T-helper 9 cell (primary cell): Measurements from ENCODE around the gene HDGFL2.
"Not testable (repeated sequence)": the region's sequence is repeated elsewhere in the genome, so short reads cannot be mapped to it uniquely, and the experiment has no call there.

Experiments
- DNase-seq: peaks from one replicate; pipeline ENCODE4 v3.0.0-alpha.2; 2020

Gene HDGFL2

GRCh38 chr19:4516939-4517300 is 44.8 kb downstream of the HDGFL2 start:
- no peak for DNase-seq

DNA sequence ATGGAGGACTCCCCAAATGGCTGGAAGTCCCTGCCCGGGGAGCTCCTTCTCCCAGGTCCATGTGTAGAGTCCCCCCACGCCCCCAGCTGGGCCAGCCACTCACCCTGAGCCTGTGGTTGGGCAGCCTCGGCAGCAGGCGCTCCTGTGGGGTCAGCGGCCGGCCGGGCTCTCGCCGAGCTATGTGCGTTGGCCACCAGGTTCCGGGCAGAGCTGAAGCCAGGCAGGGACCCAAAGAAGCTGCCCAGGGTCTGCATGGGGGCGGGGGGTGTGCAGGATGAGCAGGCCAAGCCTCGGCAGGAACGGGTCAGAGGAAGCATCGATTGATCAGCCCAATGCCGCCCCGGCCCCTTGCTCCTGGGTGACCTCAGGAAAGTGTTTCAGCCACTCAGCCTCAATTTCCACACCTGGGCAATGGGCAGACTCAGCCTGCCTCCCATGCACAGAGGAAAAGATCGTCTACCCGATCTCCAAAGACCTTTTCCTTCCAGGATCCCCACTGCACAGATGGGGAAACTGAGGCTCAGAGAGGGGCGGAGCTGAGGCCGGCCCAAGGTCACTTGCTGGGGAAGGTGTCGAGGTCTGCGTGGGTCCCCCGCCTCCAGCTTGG is 45.5 kb downstream of the HDGFL2 start:
- DNase-seq: no peak

- DNase-seq: no peak
These were observed 46.5 kb downstream of the HDGFL2 start, which contains the start of gene PLIN4 for GRCh38 chr19:4518345-4519171. Gene PLIN4, minus strand, starts transcription at chr19:4518486. Its CDS starts 214 bp downstream, at chr19:4518272.

GRCh38 chr19:4519172-4519496 is 47.0 kb downstream of the HDGFL2 start:
- DNase-seq: no peak

DNA sequence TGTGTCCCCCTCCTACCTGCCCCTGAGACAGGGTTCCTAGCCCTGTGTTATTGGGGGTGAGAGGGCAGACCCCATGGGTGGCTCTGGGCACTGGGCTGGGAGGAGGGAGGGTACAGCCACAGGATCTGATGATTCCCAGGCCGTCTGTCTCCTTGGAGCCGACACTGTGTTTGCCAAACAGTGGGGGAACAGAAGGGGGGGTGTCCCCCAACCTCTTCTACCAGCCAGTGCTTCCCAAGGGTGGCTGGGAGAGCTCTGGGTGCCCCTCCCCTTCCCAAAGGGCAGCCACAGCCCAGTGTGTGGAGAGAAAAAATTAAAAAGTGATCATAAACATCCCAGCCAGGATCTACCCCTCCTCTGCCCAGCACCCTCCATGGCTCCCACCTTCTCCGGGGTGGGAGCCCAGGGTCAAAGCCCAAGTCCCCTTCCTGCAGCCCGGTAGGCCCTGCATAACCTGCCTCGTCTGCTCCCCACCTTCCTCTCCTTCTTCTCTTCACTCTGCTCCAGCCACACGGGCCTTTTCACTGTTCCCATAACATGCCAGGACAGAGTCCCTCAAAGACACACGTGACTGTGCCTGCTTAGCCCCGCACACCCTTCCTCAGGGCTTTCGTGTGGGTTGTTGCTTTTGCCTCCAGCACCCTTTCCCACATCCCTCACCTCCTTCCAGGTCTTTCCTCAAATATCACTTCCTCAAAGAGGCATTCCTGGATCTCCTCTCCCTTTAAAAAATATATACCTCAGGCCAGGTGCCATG is 47.6 kb downstream of the HDGFL2 start:
- no peak for DNase-seq

DNA sequence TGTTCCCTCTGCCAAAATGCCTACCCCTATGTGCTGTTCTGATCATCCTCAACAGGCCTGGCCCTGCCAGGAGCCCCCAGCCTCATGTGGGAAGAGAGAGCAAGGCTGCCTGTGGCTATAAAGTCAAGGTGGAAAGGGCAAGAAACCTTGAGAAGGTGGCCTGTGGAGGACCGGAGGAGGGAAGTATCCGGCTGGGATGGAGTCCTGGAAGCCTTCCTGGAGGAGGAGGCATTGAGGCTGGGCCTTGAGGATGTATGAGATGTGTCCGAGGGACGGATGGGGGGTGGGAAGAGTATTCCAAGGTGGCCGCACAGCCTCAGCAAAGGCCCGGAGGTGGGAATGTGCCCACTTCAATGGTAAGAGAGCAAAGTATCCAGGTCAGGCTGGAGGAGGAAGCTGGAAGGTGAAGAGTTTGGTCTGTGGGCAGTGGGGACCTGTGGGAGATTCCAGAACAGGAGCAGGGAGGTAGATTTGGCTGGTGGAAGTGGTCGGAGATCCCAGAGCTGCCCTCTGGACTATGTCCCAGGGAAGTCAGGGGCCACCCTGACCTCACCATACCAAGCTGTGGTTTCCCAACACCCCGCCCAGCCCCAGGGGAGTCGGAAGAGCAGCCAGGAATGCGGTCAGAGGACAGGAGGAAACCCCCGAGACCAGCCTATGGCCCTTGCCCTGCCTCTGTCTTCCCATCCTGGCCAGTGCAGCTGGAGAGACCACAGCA is 49.2 kb downstream of the HDGFL2 start:
- no peak for DNase-seq

- no peak for DNase-seq
These were observed 49.8 kb downstream of the HDGFL2 start for GRCh38 chr19:4521888-4522242.

DNA sequence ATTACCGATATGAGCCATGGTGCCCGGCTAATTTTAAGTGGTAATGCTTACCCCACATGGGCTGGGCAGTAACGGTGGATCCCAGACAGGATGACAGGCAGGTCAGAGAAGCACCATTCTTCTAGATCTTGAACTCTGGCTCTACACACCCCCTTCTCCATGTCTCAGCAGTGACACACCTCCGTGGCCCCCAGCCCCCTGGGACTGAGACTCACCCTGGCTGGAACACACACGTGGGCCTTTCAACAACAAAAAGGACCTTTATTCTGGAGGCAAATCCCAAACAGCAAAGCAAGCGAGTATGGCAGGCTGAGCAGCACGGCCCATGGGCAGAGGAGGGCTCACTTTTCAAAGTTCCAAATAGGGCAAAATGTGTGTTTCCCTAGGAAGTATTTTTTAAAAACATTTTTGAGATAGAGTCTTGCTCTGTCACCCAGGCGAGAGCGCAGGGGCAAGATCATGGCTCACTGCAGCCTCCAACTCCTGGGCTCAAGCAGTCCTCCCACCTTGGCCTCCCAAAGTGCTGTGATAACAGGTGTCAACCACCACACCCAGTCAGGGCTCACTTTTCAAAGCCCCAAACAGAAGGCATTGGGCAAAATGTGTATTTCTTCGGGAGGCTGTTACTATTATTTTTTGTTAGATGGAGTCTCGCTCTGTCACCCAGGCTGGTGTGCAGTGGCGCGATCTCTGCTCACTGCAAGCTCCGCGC is 50.4 kb downstream of the HDGFL2 start:
- DNase-seq: no peak

DNA sequence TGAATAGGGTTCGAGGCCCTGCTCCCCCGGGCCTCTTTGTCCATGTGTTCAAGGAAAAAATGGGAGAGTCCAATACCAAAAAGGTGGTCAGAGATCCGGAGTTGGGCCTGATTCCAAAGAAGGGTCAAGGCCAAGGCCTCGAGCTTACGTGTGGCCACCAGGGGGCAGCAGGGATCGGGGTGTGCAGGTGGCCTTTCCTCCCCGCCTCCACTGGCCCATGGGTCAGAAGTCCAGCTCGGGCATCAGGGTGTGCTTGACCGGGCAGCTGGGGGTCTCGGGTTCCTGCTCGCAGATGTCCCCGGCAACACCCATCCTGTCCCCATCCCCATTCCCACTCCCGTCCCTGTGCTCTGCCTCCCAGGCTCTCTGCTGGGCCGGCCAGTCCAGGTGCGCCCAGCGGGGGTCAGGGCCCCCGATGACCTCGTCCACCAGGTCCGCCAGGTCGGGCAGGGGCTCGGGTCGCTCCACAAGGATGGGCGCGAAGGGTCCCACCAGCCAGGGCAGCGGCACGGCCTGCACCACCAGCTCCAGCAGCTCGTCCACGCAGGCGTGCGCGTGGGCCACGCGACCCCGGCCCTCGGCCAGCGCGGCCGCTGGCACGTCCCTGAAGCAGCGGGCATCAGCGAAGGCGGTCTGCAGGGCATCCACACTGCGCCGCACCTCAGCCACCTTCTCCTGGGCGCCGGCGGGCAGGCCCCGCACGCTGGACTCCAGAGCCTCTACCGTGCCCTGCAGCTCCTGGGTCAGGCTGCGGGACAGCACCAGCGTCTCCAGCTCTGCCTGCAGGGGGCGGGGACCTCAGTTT is 51.4 kb downstream of the HDGFL2 start:
- DNase-seq: peak; percentile 11

DNA sequence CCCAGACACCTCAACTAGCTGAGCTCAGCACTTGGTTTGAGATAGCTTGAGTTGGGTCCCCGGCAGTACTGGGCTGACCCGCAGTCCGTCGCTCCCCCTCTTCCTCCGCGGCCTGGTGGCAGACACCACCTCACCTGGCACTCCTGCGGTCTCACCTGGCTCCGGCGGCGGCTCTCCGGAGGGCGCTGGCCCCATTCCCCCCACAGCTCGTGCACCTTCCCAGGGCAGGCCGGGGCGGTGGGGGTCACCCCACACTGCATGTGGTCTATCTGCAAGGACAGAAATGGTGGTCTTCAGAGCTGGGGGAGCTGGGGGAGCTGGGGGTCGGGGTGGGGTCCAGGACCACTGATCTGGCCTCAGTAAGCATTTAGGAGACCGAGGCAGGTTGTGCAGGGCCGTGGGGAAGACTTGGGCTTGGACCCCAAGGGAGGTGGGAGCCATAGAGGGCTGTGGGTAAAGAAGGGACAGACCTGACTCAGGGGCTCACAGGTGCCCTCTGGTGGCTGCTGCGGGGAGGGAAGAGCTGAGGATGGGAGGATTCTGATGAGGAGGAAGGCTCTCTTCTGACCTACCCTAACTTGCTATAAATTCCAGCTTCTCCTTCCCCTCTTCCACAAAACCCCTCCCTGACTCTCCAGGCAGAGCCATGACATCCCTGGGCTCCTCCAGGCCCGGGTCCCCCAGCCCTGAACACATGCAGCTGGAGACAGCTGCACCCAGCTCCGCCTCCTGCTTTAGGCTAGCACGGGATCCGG is 52.9 kb downstream of the HDGFL2 start:
- DNase-seq: peak; percentile 67

DNA sequence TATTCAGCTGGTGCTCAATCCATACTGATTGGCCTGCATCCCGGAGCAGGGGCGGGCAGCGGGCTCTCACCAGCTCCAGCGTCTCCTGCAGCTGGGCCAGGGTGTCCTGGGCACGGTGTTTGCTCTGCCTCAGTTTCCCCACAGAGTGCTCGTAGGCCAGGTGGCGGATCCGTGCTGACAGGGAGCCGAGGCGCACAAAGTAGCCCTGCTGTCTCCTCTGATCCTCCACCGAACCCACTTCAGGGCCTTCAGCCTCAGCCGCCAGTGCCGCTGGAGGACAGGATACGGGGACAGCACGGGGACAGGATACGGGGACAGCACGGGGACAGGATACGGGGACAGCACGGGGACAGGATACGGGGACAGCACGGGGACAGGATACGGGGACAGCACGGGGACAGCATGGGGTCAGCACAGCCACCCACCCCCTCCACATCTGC is 53.5 kb downstream of the HDGFL2 start:
- no peak for DNase-seq

GRCh38 chr19:4527377-4527776 is 55.3 kb downstream of the HDGFL2 start:
- DNase-seq: not testable (repeated sequence)

- no peak for DNase-seq
These were observed 56.7 kb downstream of the HDGFL2 start for GRCh38 chr19:4528843-4529242.

GRCh38 chr19:4529924-4530522 is 57.9 kb downstream of the HDGFL2 start:
- DNase-seq: no peak

DNA sequence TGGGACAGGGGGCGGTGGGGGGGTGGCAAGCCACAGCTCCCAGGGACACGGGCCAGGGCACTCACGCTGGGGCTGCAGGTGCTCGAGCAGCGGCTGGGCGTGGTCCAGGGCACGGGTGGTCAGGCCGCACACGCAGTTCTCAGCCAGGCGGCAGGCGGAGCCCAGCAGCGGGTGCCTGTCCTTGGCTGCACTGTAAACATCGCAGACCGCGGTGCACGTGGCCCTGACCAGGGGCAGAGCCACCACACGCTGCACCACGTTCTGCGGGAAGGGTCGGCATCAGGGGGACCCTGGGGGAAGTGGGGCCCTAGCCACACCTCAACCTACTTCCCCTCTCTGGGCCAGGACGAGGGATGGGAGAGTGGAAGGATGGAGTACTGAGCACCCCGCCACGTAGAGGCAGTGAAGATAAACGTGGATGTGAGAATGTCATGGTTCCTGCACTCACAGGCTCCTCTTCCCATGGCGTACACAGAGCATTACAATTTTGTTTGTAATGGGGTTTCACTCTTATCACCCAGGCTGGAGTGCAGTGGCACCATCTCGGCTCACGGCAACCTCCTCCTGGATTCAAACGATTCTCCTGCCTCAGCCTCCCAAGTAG is 59.6 kb downstream of the HDGFL2 start:
- no peak for DNase-seq

- DNase-seq: no peak
These were observed 61.2 kb downstream of the HDGFL2 start for GRCh38 chr19:4533334-4533733.

GRCh38 chr19:4533835-4534424 is 61.8 kb downstream of the HDGFL2 start:
- no peak for DNase-seq

- peak; percentile 12 for DNase-seq
These were observed 63.0 kb downstream of the HDGFL2 start, which contains the start of gene PLIN5 for GRCh38 chr19:4534836-4535658. Gene PLIN5, minus strand, starts transcription at chr19:4535224. Its CDS starts 1,150 bp downstream, at chr19:4534074.
